Body of pancreas (tissue), 4 donors: Measurements from ENCODE around the gene HIC2.
"Not testable (repeated sequence)": the region's sequence is repeated elsewhere in the genome, so short reads cannot be mapped to it uniquely, and the experiment has no call there.

Experiments
- CTCF ChIP-seq, 7 experiments: fragments of 450-650 bp in 4 of 7; fragments of 200-600 bp in 3 of 7; sonication (generic) in 3 of 7; IDR thresholded peaks; one replicate each; pipeline ENCODE4 v1.5.1; 2016 to 2019; ENCODE audit warnings: antibody characterized with exemption in 7 of 7
- POLR2A ChIP-seq, 3 donors: fragments of 450-650 bp; IDR thresholded peaks; one replicate each; pipeline ENCODE4 v1.6.1; 2016; ENCODE audit warnings: antibody characterized with exemption in 3 of 3, mild to moderate bottlenecking in 2 of 3

DNA sequence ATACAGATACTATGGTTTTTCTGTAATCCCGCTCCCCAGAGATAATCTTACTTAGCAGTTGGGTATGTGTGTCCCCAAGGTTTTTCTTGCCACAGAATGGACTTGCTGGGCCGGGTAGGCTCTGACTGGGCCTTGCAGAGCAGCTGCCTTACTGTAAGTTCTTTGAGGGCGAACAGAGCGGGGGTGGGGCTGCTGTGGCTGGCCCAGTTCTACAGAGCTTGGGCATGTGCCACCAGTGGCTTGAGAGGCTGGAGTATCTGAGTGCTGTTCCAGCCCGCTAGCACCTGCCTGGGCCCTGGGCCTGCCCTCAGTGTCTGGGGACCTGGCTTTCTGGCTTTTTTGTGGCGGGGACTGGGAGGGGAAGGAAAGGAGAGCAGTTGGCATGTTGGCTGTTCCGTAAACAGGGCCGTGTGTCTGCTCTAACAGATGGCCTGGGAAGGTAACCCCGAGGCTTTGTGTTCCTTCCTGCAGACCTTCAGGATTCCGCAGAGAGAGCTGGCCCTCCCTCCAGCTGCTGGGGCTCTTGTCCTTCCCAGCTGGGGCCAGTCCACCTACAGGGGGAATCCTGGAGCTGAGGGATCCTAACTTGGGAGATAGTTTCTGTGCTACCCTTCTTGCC, 23.0 kb downstream of the HIC2 start:
- not testable (repeated sequence) for TF ChIP-seq CTCF, POLR2A (IDR thresholded peaks at IDR 0.05)
